ENCODE results near the gene TREX2.

The TREX2 gene

GRCh38 chrX:153445856-153446635 lies at the start of gene TREX2:
TREX2 (minus strand) TSS chrX:153446056; CDS start chrX:153445430, 626 bp downstream.
- DNase-seq: no peak

- DNase-seq: no peak
These were observed 49.5 kb upstream of the TREX2 start for GRCh38 chrX:153495362-153495751.

GRCh38 chrX:153494541-153495361 lies 48.9 kb upstream of the TREX2 start, which contains the start of gene BGN:
BGN (plus strand) TSS chrX:153494980; CDS start chrX:153504632, 9,652 bp downstream.
- no peak for DNase-seq

DNA sequence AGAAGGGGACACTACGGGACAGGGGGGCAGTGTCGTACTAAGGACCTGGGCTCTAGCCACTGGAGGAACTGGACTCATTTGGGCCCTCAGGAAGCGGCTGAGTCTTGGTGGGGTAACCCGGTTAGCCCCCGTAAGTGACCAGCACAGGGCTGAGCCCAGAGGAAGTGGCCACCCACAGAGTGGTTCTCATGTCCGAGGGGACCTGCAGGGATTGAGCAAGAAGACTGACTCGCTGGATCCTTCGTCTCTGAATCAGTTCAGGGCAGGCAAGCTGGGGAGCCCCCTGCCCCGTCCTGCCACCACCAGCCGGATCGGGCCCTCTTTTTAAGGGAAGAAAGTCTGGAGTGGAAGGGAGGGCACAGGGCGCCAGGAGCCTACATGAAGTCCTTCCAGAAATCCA lies 48.2 kb upstream of the TREX2 start:
- DNase-seq: no peak

- no peak for DNase-seq
These were observed 47.2 kb upstream of the TREX2 start for GRCh38 chrX:153493085-153493484.

- DNase-seq: no peak
These were observed 46.7 kb upstream of the TREX2 start for GRCh38 chrX:153492543-153492942.

GRCh38 chrX:153491918-153492317 lies 46.1 kb upstream of the TREX2 start:
- no peak for DNase-seq

- DNase-seq: no peak
These were observed 45.6 kb upstream of the TREX2 start for GRCh38 chrX:153491351-153491914.

DNA sequence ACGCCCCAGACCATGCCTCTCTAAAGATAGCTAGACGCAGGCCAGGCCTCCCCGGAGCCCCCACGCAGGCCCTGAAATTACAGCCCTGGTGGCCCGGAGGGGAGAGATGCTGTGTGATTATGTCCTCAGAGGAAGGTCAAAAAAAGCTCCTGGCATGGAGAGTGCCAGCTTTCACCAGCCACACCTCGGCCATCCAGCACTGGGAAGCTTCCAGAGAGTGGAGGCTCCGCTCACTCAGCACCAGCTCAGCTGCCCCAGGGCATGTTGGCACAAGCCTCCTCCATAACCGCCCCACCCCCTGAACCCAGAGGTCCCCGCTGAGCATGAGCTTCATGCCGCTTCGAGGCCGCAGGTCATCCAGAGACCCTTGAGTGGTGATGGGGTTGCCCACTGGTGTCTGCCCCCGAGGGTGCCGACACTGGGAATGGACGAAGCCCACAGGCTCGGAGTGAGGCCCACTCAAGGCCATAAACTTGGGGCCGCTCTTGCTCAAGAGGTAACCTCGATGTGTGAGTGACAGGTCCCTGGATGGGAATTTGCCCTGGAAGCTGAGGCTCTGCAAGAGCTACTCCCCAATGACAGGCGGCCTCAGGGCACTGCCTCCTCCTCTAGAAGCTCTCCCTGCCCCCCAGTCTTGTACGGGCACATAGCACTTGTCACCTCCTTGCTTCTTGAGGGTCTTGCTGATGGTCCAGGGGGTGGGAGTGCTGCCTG lies 44.5 kb upstream of the TREX2 start:
- no peak for DNase-seq

DNA sequence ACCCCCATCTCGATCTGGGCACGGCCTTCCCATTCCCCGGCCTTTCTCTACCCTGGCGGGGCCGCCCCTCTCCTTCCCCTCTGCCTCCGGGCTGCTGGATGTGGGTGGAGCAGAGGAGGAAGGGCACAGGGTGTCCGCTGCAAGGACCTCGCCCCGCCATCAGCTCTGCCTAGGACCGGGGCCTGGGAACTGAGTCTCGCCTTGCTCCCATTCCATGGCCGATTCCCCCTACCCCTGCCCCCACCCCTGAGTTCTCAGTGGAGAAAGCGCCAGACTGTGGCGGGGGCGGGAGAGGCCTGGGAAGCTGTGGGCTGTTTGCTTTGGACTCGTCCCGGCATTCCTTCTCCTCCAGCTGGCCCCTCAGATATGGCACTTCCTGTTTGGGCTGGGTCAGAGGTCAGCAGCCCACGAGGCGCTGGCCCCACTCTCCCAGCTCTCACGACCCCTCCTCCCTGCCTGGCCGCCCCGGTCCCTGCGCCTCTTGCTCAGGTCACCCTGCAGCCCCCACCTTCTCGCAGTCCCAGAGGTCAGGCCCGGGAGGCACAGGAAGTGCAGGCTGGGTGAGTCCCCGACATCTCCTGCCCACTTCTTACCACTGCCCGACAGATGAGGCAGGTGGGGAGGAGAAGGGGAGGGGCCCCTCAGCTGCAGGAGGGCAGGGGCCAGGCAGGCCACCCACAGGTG lies 42.5 kb upstream of the TREX2 start:
- no peak for DNase-seq

DNA sequence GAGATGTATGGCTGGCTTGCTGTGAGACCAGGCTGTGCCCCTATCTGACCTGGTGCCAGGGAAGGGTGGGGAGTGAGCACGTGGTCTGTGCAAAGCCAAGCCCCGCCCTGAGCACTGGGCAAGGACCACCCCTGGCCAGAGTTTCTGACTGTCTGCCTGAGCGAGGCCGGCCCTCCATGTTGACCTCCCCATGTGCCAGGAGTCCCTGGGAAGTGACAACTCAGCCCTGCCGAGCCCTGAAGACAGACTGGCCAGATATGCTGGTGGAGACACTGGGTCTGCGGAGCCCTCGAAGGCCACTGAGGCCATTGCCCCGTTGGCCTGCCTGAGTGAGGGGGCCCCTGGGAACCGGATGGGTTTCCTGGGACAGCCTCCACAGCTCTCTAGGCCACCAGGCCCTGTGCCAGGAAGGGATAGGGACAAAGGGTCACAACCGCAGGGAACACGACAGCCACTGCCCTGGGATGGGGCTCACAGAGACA lies 41.8 kb upstream of the TREX2 start:
- DNase-seq: no peak

- no peak for DNase-seq
These were observed 40.3 kb upstream of the TREX2 start for GRCh38 chrX:153486171-153486570.

DNA sequence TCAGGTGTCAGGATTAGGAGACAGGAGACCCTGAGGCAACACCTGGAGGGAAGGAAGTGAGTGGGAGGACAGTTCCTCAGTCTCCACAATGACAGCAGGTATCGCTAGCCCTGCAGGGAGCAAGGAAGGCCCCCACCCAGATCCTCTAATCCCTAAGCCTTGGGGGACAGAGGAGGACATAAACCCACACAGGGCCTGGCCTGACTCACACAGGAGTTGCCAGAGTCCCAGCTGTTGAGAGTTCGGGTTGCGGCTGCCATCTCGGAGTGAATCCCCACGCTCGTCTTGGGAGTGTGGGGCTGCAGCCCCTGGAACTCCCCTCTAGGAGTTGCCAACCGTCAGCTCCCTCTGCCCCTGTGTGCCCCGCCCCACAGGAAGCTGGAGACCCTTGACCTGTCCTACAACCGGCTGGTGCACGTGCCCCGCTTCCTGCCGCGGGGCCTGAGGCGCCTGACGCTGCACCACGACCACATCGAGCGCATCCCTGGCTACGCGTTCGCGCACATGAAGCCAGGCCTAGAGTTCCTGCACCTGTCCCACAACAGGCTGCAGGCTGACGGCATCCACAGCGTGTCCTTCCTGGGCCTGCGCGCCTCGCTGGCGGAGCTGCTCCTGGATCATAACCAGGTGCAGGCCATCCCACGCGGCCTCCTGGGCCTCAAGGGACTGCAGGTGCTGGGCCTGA lies 39.7 kb upstream of the TREX2 start:
- no peak for DNase-seq

- DNase-seq: no peak
These were observed 36.6 kb upstream of the TREX2 start for GRCh38 chrX:153482376-153483015.

DNA sequence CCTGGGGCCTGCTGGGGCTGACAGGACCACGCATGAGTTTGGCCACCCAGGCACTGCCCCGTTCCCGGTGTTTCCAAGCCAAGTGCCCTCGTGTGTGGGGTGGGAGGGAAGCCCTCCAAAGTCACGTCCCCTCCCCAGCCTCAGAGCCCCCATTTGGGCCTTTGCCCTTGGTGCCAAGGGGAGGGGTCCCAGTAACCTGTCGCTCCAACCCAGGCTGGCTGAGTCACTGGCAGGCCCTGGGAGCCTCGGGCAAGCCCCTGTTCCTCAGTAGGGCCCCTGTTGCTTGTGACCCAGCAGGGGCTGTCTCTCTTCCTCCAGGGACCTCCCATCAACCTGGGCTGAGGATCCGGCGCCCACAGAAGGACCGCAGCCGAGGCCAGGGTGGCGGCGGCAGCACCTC lies 35.2 kb upstream of the TREX2 start:
- no peak for DNase-seq

- DNase-seq: no peak
These were observed 32.9 kb upstream of the TREX2 start for GRCh38 chrX:153478746-153479145.

GRCh38 chrX:153477901-153478300 lies 32.0 kb upstream of the TREX2 start:
- DNase-seq: no peak

GRCh38 chrX:153477364-153477857 lies 31.6 kb upstream of the TREX2 start:
- DNase-seq: no peak

DNA sequence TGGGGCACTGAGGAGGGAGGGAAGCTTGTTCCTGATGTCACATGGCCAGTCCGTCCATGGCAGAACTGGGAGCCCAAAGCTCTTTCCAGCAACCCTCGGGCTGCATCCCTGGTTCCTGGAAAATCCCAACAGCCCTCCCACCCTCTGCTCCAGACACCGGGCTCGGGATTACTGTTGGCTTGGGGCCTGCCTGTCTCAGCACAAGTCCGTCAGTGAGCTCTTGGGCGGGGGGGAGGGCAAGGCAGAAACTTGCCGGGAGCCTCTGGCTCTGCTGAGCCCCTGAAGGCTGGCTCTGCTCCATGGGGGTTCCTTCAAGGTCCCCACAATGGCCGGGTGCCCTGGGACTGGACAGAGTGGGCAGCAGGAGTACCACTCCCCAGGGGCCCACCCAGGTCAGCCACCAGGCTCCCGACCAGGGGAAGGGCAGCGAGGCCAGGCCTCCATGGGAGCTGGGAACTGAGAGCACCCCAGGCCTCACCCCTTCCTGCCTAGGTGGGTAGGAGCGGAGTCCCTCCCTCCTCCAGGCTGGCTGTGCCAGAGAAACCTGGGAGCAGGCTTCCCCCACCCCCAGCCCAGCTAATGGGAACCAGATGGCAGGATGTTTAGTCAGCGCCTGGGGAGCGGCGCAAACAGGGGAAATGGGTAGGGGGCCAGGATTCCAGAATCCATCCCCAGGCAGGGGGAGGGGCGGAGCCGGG lies 31.0 kb upstream of the TREX2 start:
- no peak for DNase-seq

- no peak for DNase-seq
These were observed 30.0 kb upstream of the TREX2 start for GRCh38 chrX:153475751-153476281.
